ENCODE results near the gene TMCO4. TPM values are rescaled to one million over a fixed set of nuclear protein-coding genes. Genes with fewer than 3 reads are reported as not detected.

TMCO4 gene
- total and polyA plus RNA-seq, 2 of the 8 experiments (the other 6 are each of a cell fraction or from before 2014, with no cell fraction given) = 3.0 to 3.1 TPM

DNA sequence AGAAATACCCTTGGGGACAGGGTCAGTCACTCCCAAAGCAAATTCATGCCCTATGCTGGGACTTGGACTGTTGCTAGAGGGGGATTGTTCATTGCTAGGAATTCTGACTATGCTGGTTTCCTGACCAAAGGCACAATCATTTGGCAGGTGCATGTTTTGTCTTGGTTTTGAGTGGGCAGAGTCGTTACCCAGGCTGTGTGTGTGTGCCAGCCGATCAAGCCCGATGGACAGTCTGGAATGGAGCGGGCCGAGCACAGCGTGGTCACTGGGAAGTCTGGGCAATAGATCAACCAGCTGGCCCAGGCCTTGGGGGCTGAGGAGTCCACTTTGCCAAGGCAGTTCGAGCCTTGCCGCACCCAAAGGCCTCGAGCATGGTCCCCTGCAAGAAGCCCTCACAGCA, 74.1 kb downstream of the TMCO4 start (continued):
- no peak for TF ChIP-seq CEBPB (IDR thresholded peaks at IDR 0.05; ENCODE audit: low read depth, low read length)
- TF ChIP-seq TAF7 (optimal IDR thresholded peaks at IDR 0.05; ENCODE audit: borderline replicate concordance, low read depth, low read length) = no peak
- TF ChIP-seq NRF1 (IDR thresholded peaks at IDR 0.05; ENCODE audit: low read depth, low read length) = no peak
- no peak for TF ChIP-seq ZNF274 (IDR thresholded peaks at IDR 0.05; ENCODE audit: borderline replicate concordance, extremely low read depth, low read length)
- TF ChIP-seq RNF2 (IDR thresholded peaks at IDR 0.05; ENCODE audit: borderline replicate concordance, low read depth, low read length, missing control alignments, poor library complexity, severe bottlenecking) = no peak
- no peak for TF ChIP-seq SP2 (IDR thresholded peaks at IDR 0.05; ENCODE audit: low read length)
- TF ChIP-seq GTF2F1 (IDR thresholded peaks at IDR 0.05; ENCODE audit: borderline replicate concordance, low read depth, low read length) = no peak
- no peak for TF ChIP-seq CREB1 (IDR thresholded peaks at IDR 0.05)

Measured in H1 (cell line).